ENCODE measurements around the gene CNBP.

The CNBP gene

DNA sequence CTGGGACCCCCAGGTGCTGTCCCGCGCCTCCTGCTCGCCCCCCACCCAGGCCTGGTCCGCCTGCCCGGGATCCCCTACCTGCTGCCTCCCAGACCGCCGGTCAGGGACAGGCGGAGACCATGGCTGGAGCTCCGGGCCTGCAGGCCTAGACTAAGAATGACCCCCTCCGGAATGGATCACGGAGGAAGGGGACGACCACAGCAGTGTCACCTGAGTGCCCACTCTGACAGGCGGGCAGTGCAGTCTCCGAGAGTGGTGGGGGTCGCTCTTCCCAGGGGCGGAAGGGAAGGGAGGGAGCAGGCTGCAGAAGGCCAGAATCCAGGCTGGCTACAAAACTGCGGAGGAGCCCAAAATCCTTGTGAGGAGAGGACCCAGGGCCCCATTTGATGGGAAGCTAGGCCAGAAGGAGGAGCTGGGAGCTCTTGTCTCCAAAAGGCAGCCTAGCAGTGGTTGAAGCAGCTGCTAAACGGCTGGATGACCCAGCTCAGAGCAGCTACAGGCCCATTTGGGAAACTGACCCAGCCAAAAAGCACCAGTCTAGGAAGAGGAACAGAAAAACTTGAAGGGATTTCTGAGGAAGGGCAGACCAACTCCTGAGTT lies 61.2 kb downstream of the CNBP start:
- no peak overlapping the region for H3K23ac ChIP-seq (ENCODE audit: low read depth, low read length, poor library complexity)
- H2BK120ac ChIP-seq (ENCODE audit: low read depth, low read length): no peak overlapping the region
- no peak overlapping the region for H3K14ac ChIP-seq (ENCODE audit: low read length)
- H4K8ac ChIP-seq (ENCODE audit: low read depth, low read length): no peak overlapping the region
- DNase-seq (ENCODE audit: low spot score): no peak
- peak overlapping the region; percentile 85 for H2AFZ ChIP-seq (ENCODE audit: low read length)
- peaks cover 11 to 18% of the 10 kb centered on the region in 2 donors for H3K4me1 ChIP-seq (ENCODE audit: control insufficient read depth in 2 of 2, insufficient read depth in 1 of 2, low read depth in 1 of 2, low read length in 2 of 2)
- H3K36me3 ChIP-seq (replicated peaks in 1 of 2; ENCODE audit: control insufficient read depth in 2 of 2, insufficient read depth in 2 of 2, low read length in 2 of 2): peaks cover 0 to 10% of the 10 kb centered on the region in 2 donors
- H3K27ac ChIP-seq (replicated peaks; ENCODE audit: low read length): no peak overlapping the region
- H3K4me2 ChIP-seq (ENCODE audit: insufficient read depth, low read length, poor library complexity, severe bottlenecking): peak overlapping the region; percentile 76
- no CpG with 5 or more reads among the region's 18 CpGs for WGBS, 2 donors (ENCODE audit: extremely low coverage in 2 of 2, insufficient read length in 2 of 2, insufficient replicate concordance in 1 of 2)
- peak overlapping the region; percentile 88 for H3K9ac ChIP-seq (ENCODE audit: low read depth, low read length, poor library complexity)
- peak overlapping the region; percentile 84 for H3K18ac ChIP-seq (ENCODE audit: low read length)
- no peak overlapping the region for H4K91ac ChIP-seq (ENCODE audit: low read depth, low read length, poor library complexity)
- H2BK12ac ChIP-seq (ENCODE audit: low read length): no peak overlapping the region
- H2BK5ac ChIP-seq (ENCODE audit: low read length): peak overlapping the region; percentile 1
- no peaks in the 10 kb centered on the region for H3K27me3 ChIP-seq (ENCODE audit: control insufficient read depth in 3 of 3, insufficient read depth in 3 of 3, low read depth in 1 of 3, low read length in 3 of 3)
- H3K9me3 ChIP-seq (replicated peaks in 1 of 2; ENCODE audit: control insufficient read depth in 2 of 2, insufficient read depth in 1 of 2, low read depth in 1 of 2, low read length in 2 of 2): no peaks in the 10 kb centered on the region
- no peak overlapping the region for H2AK5ac ChIP-seq (ENCODE audit: low read depth, low read length)
- no peak overlapping the region for H2BK15ac ChIP-seq (ENCODE audit: low read length)
- H3K79me1 ChIP-seq (ENCODE audit: low read depth, low read length): no peaks in the 10 kb centered on the region
- H3K4ac ChIP-seq (ENCODE audit: low read length): no peak overlapping the region
- peak overlapping the region; percentile 72 to 80 for H3K4me3 ChIP-seq (ENCODE audit: low read length in 2 of 2)

GRCh38 chr3:129121792-129122411 lies 61.8 kb downstream of the CNBP start, which contains the start of gene RAB43:
Gene RAB43 (minus strand): TSS chr3:129121804. CDS start chr3:129121489, 315 bp downstream.
- peak within 1 kb of the TSS; percentile 90 for H3K9ac ChIP-seq (ENCODE audit: low read depth, low read length, poor library complexity)
- peak; percentile 96 for DNase-seq (ENCODE audit: low spot score)
- no peak within 1 kb of the TSS for H2BK15ac ChIP-seq (ENCODE audit: low read length)
- no peak within 1 kb of the TSS for H3K27ac ChIP-seq (replicated peaks; ENCODE audit: low read length)
- peak within 1 kb of the TSS; percentile 23 for H2AK5ac ChIP-seq (ENCODE audit: low read depth, low read length)
- H3K36me3 ChIP-seq (replicated peaks in 1 of 2; ENCODE audit: control insufficient read depth in 2 of 2, insufficient read depth in 2 of 2, low read length in 2 of 2): peaks cover 0 to 12% of the 10 kb centered on the region in 2 donors
- no CpG with 5 or more reads among the region's 60 CpGs for WGBS, 2 donors (ENCODE audit: extremely low coverage in 2 of 2, insufficient read length in 2 of 2, insufficient replicate concordance in 1 of 2)
- peak within 1 kb of the TSS; percentile 87 for H3K4me2 ChIP-seq (ENCODE audit: insufficient read depth, low read length, poor library complexity, severe bottlenecking)
- H4K8ac ChIP-seq (ENCODE audit: low read depth, low read length): no peak within 1 kb of the TSS
- H3K9me3 ChIP-seq (replicated peaks in 1 of 2; ENCODE audit: control insufficient read depth in 2 of 2, insufficient read depth in 1 of 2, low read depth in 1 of 2, low read length in 2 of 2): no peaks in the 10 kb centered on the region
- peak within 1 kb of the TSS; percentile 1 for H2BK5ac ChIP-seq (ENCODE audit: low read length)
- H2BK12ac ChIP-seq (ENCODE audit: low read length): no peak within 1 kb of the TSS
- peak within 1 kb of the TSS; percentile 90 for H2AFZ ChIP-seq (ENCODE audit: low read length)
- H3K4me1 ChIP-seq (ENCODE audit: control insufficient read depth in 2 of 2, insufficient read depth in 1 of 2, low read depth in 1 of 2, low read length in 2 of 2): peaks cover 11 to 18% of the 10 kb centered on the region in 2 donors
- no peak within 1 kb of the TSS for H3K14ac ChIP-seq (ENCODE audit: low read length)
- H3K27me3 ChIP-seq (ENCODE audit: control insufficient read depth in 3 of 3, insufficient read depth in 3 of 3, low read depth in 1 of 3, low read length in 3 of 3): no peaks in the 10 kb centered on the region
- no peak within 1 kb of the TSS for H2BK120ac ChIP-seq (ENCODE audit: low read depth, low read length)
- no peaks in the 10 kb centered on the region for H3K79me1 ChIP-seq (ENCODE audit: low read depth, low read length)
- H3K4me3 ChIP-seq (ENCODE audit: low read length in 2 of 2): peak within 1 kb of the TSS; percentile 72 to 89
- H3K18ac ChIP-seq (ENCODE audit: low read length): peak within 1 kb of the TSS; percentile 86
- no peak within 1 kb of the TSS for H4K91ac ChIP-seq (ENCODE audit: low read depth, low read length, poor library complexity)
- peak within 1 kb of the TSS; percentile 31 for H3K23ac ChIP-seq (ENCODE audit: low read depth, low read length, poor library complexity)
- no peak within 1 kb of the TSS for H3K4ac ChIP-seq (ENCODE audit: low read length)

- Histone ChIP-seq H4K91ac (ENCODE audit: low read depth, low read length, poor library complexity) (no peak overlapping the region), H3K23ac (ENCODE audit: low read depth, low read length, poor library complexity) (peak overlapping the region; percentile 31), H3K9ac (ENCODE audit: low read depth, low read length, poor library complexity) (peak overlapping the region; percentile 90), H3K4me3 (ENCODE audit: low read length in 2 of 2) (peak overlapping the region; percentile 72 to 89), H3K79me1 (ENCODE audit: low read depth, low read length) (no peaks in the 10 kb centered on the region), H2BK15ac (ENCODE audit: low read length) (no peak overlapping the region), H2AK5ac (ENCODE audit: low read depth, low read length) (peak overlapping the region; percentile 23), H2BK120ac (ENCODE audit: low read depth, low read length) (no peak overlapping the region), H3K4ac (ENCODE audit: low read length) (no peak overlapping the region), H3K4me2 (ENCODE audit: insufficient read depth, low read length, poor library complexity, severe bottlenecking) (peak overlapping the region; percentile 87), H3K14ac (ENCODE audit: low read length) (no peak overlapping the region), H4K8ac (ENCODE audit: low read depth, low read length) (no peak overlapping the region), H2AFZ (ENCODE audit: low read length) (peak overlapping the region; percentile 90), H2BK12ac (ENCODE audit: low read length) (no peak overlapping the region), H3K27ac (replicated peaks; ENCODE audit: low read length) (no peak overlapping the region), H3K9me3 (replicated peaks in 1 of 2; ENCODE audit: control insufficient read depth in 2 of 2, insufficient read depth in 1 of 2, low read depth in 1 of 2, low read length in 2 of 2) (no peaks in the 10 kb centered on the region), H2BK5ac (ENCODE audit: low read length) (no peak overlapping the region), H3K36me3 (replicated peaks in 1 of 2; ENCODE audit: control insufficient read depth in 2 of 2, insufficient read depth in 2 of 2, low read length in 2 of 2) (peaks cover 0 to 12% of the 10 kb centered on the region in 2 donors), H3K18ac (ENCODE audit: low read length) (peak overlapping the region; percentile 75), H3K27me3 (ENCODE audit: control insufficient read depth in 3 of 3, insufficient read depth in 3 of 3, low read depth in 1 of 3, low read length in 3 of 3) (no peaks in the 10 kb centered on the region), H3K4me1 (ENCODE audit: control insufficient read depth in 2 of 2, insufficient read depth in 1 of 2, low read depth in 1 of 2, low read length in 2 of 2) (peaks cover 14 to 23% of the 10 kb centered on the region in 2 donors)
- no CpG with 5 or more reads among the region's 80 CpGs for WGBS, 2 donors (ENCODE audit: extremely low coverage in 2 of 2, insufficient read length in 2 of 2, insufficient replicate concordance in 1 of 2)
- peak; percentile 27 for DNase-seq (ENCODE audit: low spot score)
These were observed 62.5 kb downstream of the CNBP start for GRCh38 chr3:129121016-129121791.

Data from neuronal stem cell (in vitro differentiated cells).